Measurements from ENCODE around the gene TNFRSF4.

- no peak for TF ChIP-seq POLR2A (IDR thresholded peaks at IDR 0.05)
- TF ChIP-seq, protein P1, sequence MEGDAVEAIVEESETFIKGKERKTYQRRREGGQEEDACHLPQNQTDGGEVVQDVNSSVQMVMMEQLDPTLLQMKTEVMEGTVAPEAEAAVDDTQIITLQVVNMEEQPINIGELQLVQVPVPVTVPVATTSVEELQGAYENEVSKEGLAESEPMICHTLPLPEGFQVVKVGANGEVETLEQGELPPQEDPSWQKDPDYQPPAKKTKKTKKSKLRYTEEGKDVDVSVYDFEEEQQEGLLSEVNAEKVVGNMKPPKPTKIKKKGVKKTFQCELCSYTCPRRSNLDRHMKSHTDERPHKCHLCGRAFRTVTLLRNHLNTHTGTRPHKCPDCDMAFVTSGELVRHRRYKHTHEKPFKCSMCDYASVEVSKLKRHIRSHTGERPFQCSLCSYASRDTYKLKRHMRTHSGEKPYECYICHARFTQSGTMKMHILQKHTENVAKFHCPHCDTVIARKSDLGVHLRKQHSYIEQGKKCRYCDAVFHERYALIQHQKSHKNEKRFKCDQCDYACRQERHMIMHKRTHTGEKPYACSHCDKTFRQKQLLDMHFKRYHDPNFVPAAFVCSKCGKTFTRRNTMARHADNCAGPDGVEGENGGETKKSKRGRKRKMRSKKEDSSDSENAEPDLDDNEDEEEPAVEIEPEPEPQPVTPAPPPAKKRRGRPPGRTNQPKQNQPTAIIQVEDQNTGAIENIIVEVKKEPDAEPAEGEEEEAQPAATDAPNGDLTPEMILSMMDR (IDR thresholded peaks at IDR 0.05), result no peak
Measured at GRCh38 chr1:1216770-1217620, 3.0 kb upstream of the TNFRSF4 start.

Data from upper lobe of left lung (tissue), 4 donors.